Adrenal gland (tissue), 12 donors: Measurements from ENCODE around the gene NPAS3. TPM values are rescaled to one million over a fixed set of nuclear protein-coding genes. Genes with fewer than 3 reads are reported as not detected.

Source experiments
- DNase-seq, 7 donors: peaks; one replicate each; pipeline ENCODE4 v3.0.0-alpha.2; 2019 to 2020
- H3K27ac ChIP-seq, 5 donors: fragments of 200-600 bp; sonication (generic) in 4 of 5; 1 replicate in 3 of 5; 2 replicates in 2 of 5; pipeline versions ENCODE4 v1.5.1 to v1.8.0; 2016 to 2020; ENCODE audit warnings: mild to moderate bottlenecking in 1 of 5
- H3K27me3 ChIP-seq: fragments of 200-600 bp; 2 replicates; pipeline ENCODE4 v1.8.0; 2021
- H3K36me3 ChIP-seq, 2 donors: fragments of 200-600 bp; replicated peaks in 1 of 2; 1 replicate in 1 of 2; 2 replicates in 1 of 2; pipeline versions ENCODE4 v1.5.1 to v1.8.0; 2018 to 2022
- H3K4me1 ChIP-seq, 2 donors: fragments of 200-600 bp; replicated peaks in 1 of 2; 1 replicate in 1 of 2; 2 replicates in 1 of 2; pipeline versions ENCODE4 v1.5.1 to v1.8.0; 2018 to 2021
- H3K4me3 ChIP-seq, 4 donors: fragments of 200-600 bp; sonication (generic) in 3 of 4; one replicate each; pipeline ENCODE4 v1.5.1; 2016 to 2018
- H3K9me3 ChIP-seq, 3 donors: fragments of 200-600 bp; sonication (generic) in 1 of 3; replicated peaks in 1 of 3; 1 replicate in 2 of 3; 2 replicates in 1 of 3; pipeline versions ENCODE4 v1.5.1 to v1.8.0; 2016 to 2021
- POLR2A ChIP-seq, 2 donors: fragments of 450-650 bp; IDR thresholded peaks; one replicate each; pipeline ENCODE4 v1.6.1; 2017; ENCODE audit warnings: antibody characterized with exemption in 2 of 2, mild to moderate bottlenecking in 2 of 2, moderate library complexity in 1 of 2
- WGBS, 4 donors: extraction: QIAGEN DNeasy Blood & Tissue Kit in 2 of 4; methylation state at CpG; one replicate each; pipeline versions ENCODE4 v1.1.5 to v1.1.7; 2013 to 2017; 5-methylcytosine and 5-hydroxymethylcytosine counted together
- intact Hi-C, 2 donors: fragments of 100-400 bp; cut with DNase I; formaldehyde crosslinking; loops; one replicate each; pipeline versions ENCODE4 v1.14.1 to v1.15.0; 2022 to 2023
- polyA plus RNA-seq, 3 donors: library from polyadenylated mRNA; stranded (reverse); fragments of 200-250 nt in 2 of 3; fragments of 350-450 nt in 1 of 3; fragmentation: Illumina TruSeq in 1 of 3; extraction: RNeasy Lipid Tissue Mini Kit (QIAGEN cat#74804) in 1 of 3; gene quantifications; one replicate each; pipeline ENCODE4 v1.2.3, GENCODE V29; 2013 to 2014
- total RNA-seq, 9 donors: library from RNA; depleted of rRNA in 4 of 9; stranded (reverse); fragments of >200 nt in 4 of 9; fragments of 120-200 nt in 1 of 9; fragmentation: NEBNext Ultra II Directional in 1 of 9; extraction: Animal tissue kit (Norgen Biotek cat#: 25700) in 1 of 9; gene quantifications; one replicate each; pipeline versions ENCODE4 v1.1.0 to v1.2.4, GENCODE V29; 2013 to 2023
- TF ChIP-seq, protein P1 (sequence below), 6 experiments: fragments of 450-650 bp in 4 of 6; fragments of 200-600 bp in 2 of 6; sonication (generic) in 1 of 6; IDR thresholded peaks; 1 replicate in 5 of 6; 2 replicates in 1 of 6; pipeline versions ENCODE4 v1.5.1 to v1.8.0; 2016 to 2021; ENCODE audit warnings: antibody characterized with exemption in 6 of 6, mild to moderate bottlenecking in 2 of 6, moderate library complexity in 1 of 6
- donor health status: healthy with polysubstance abuse.
- donor health status: Bipolar disorder and iron deficiency.
- donor health status: DM: yes; HTN: yes; CAD: no.
- donor health status: DM: no; HTN: no; CAD: no.
- donor health status: DM: no; HTN: no; CAD: no.
- donor health status: DM: yes; HTN: yes; CAD: no.

The NPAS3 gene
- total and polyA plus RNA-seq, 12 donors = 0.36 to 7.5 (median 1.5) TPM

DNA sequence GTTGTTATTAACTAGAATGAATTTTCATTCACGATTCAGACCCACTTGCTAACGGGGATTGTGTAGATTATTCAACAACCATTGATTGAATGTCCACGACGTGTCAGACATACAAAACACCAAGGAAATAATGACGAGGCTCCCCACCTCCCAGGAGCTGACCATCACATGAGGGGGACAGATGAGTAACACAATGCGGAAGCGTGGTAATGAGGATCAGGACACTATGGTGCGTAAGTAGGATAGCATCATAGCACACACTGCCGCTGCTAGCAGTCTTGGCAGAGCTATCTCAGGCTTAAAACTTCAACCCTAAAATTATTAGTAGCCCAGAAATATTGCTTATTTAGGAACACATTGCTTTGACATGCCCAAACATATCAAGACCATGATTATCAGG is 746.3 kb downstream of the NPAS3 start:
- peaks cover 0 to 7% of the 10 kb centered on the region in 2 donors for H3K4me1 ChIP-seq
- H3K27ac ChIP-seq = no peak overlapping the region
- intact Hi-C loops = no loop called here
- no peak overlapping the region for H3K4me3 ChIP-seq
- no peaks in the 10 kb centered on the region for H3K36me3 ChIP-seq
- TF ChIP-seq, protein P1, sequence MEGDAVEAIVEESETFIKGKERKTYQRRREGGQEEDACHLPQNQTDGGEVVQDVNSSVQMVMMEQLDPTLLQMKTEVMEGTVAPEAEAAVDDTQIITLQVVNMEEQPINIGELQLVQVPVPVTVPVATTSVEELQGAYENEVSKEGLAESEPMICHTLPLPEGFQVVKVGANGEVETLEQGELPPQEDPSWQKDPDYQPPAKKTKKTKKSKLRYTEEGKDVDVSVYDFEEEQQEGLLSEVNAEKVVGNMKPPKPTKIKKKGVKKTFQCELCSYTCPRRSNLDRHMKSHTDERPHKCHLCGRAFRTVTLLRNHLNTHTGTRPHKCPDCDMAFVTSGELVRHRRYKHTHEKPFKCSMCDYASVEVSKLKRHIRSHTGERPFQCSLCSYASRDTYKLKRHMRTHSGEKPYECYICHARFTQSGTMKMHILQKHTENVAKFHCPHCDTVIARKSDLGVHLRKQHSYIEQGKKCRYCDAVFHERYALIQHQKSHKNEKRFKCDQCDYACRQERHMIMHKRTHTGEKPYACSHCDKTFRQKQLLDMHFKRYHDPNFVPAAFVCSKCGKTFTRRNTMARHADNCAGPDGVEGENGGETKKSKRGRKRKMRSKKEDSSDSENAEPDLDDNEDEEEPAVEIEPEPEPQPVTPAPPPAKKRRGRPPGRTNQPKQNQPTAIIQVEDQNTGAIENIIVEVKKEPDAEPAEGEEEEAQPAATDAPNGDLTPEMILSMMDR (IDR thresholded peaks at IDR 0.05) = no peak
- no peak for TF ChIP-seq POLR2A (IDR thresholded peaks at IDR 0.05)
- 92 to 97% (median 94%) methylated on average over 9 of the region's 9 CpGs for WGBS, 4 donors
- no peak for DNase-seq
- H3K9me3 ChIP-seq = no peaks in the 10 kb centered on the region
- no peaks in the 10 kb centered on the region for H3K27me3 ChIP-seq

- Histone ChIP-seq H3K9me3 (no peaks in the 10 kb centered on the region), H3K27me3 (no peaks in the 10 kb centered on the region), H3K4me1 (peaks cover 0 to 7% of the 10 kb centered on the region in 2 donors), H3K4me3 (no peak overlapping the region), H3K36me3 (no peaks in the 10 kb centered on the region), H3K27ac (no peak overlapping the region)
- DNase-seq = no peak
- WGBS, 4 donors = 79 to 89% (median 85%) methylated on average over 1 of the region's 1 CpG
- intact Hi-C loops = no loop called here
- TF ChIP-seq, protein P1 (IDR thresholded peaks at IDR 0.05) = no peak
- TF ChIP-seq POLR2A (IDR thresholded peaks at IDR 0.05) = no peak
Measured at GRCh38 chr14:33685698-33686097, 747.0 kb downstream of the NPAS3 start.

DNA sequence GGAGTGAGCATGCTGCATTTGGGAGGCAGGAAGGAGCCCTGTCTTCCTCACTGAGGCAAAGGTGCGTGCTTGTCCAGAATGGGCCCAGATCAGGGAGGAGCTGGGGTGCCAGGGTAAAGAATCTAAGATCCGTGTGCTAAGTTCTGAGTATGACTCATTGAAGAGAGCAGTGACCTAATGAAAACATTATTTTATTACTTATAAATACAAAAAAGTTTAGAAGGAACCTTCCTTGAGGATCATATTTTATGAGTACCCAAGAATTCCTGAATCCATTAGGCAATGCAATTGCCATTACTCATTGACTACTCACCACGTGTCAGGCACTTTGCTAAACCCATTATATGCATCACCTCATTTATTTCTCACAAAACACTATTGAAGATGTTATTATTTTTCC is 747.5 kb downstream of the NPAS3 start:
- H3K4me1 ChIP-seq = peaks cover 0 to 7% of the 10 kb centered on the region in 2 donors
- no peak overlapping the region for H3K4me3 ChIP-seq
- H3K27me3 ChIP-seq = no peaks in the 10 kb centered on the region
- WGBS, 4 donors = 53 to 63% (median 59%) methylated on average over 3 of the region's 3 CpGs
- TF ChIP-seq, protein P1 (IDR thresholded peaks at IDR 0.05) = no peak
- TF ChIP-seq POLR2A (IDR thresholded peaks at IDR 0.05) = no peak
- H3K9me3 ChIP-seq = no peaks in the 10 kb centered on the region
- no peak overlapping the region for H3K27ac ChIP-seq
- intact Hi-C loops = no loop called here
- no peak for DNase-seq
- no peaks in the 10 kb centered on the region for H3K36me3 ChIP-seq

DNA sequence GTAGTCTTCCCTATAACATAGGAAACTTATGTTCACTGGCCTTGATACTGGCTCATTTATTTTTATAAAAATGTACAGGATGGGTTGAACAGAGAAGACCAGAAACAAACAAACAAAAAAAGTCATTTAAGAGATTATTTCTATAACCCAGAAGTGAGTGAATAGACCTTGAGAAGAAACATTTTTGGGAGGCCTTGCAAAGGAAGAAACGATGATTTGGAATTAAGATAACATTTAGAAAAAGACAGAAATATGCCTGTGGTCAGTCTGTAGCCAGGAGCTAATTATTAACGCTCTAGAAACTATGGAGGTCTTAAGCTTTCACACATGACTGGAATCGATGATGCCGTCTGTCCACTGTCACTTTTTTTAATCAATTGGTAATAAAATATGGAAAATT is 748.2 kb downstream of the NPAS3 start:
- 68 to 73% (median 71%) methylated on average over 4 of the region's 4 CpGs for WGBS, 4 donors
- DNase-seq = no peak
- H3K27ac ChIP-seq = no peak overlapping the region
- no peaks in the 10 kb centered on the region for H3K27me3 ChIP-seq
- H3K4me1 ChIP-seq = peaks cover 0 to 7% of the 10 kb centered on the region in 2 donors
- H3K4me3 ChIP-seq = no peak overlapping the region
- no peaks in the 10 kb centered on the region for H3K36me3 ChIP-seq
- TF ChIP-seq, protein P1 (IDR thresholded peaks at IDR 0.05) = no peak
- TF ChIP-seq POLR2A (IDR thresholded peaks at IDR 0.05) = no peak
- no peaks in the 10 kb centered on the region for H3K9me3 ChIP-seq
- intact Hi-C loops = no loop called here
